Effector memory CD4-positive, alpha-beta T cell (primary cell): ENCODE data around the gene RANBP1.

Experiments used
- DNase-seq, 3 donors: peaks; one replicate each; pipeline ENCODE4 v3.0.0-alpha.2; 2020
- H3K27ac ChIP-seq: 2 replicates; pipeline ENCODE4 v1.7.0; 2013; ENCODE audit warnings: mild to moderate bottlenecking, low read length, moderate library complexity; ENCODE audit not compliant: insufficient read depth, poor library complexity, severe bottlenecking
- H3K27me3 ChIP-seq: replicated peaks from 2 replicates; pipeline ENCODE4 v1.7.0; 2013; ENCODE audit warnings: mild to moderate bottlenecking, low read length; ENCODE audit not compliant: insufficient read depth, control insufficient read depth, poor library complexity, severe bottlenecking
- H3K36me3 ChIP-seq: 2 replicates; pipeline ENCODE4 v1.7.0; 2013; ENCODE audit warnings: mild to moderate bottlenecking, low read length, moderate library complexity; ENCODE audit not compliant: control insufficient read depth, insufficient read depth
- H3K4me1 ChIP-seq: 2 replicates; pipeline ENCODE4 v1.7.0; 2013; ENCODE audit warnings: low read length, mild to moderate bottlenecking; ENCODE audit not compliant: control insufficient read depth, insufficient read depth, poor library complexity, severe bottlenecking
- H3K4me3 ChIP-seq: 2 replicates; pipeline ENCODE4 v1.7.0; 2013; ENCODE audit warnings: low read length, low read depth, mild to moderate bottlenecking; ENCODE audit not compliant: insufficient read depth, poor library complexity, severe bottlenecking
- H3K9me3 ChIP-seq: 2 replicates; pipeline ENCODE4 v1.7.0; 2013; ENCODE audit warnings: mild to moderate bottlenecking, low read length, moderate library complexity; ENCODE audit not compliant: control insufficient read depth

RANBP1 gene

GRCh38 chr22:20080776-20081654, 34.9 kb upstream of the RANBP1 start:
- peak overlapping the region; percentile 82 for H3K4me3 ChIP-seq
- H3K4me1 ChIP-seq = peaks cover 3% of the 10 kb centered on the region
- no peak for DNase-seq
- H3K27ac ChIP-seq = peak overlapping the region; percentile 85
- no peaks in the 10 kb centered on the region for H3K27me3 ChIP-seq
- H3K9me3 ChIP-seq = no peaks in the 10 kb centered on the region
- peaks cover 4% of the 10 kb centered on the region for H3K36me3 ChIP-seq

DNA sequence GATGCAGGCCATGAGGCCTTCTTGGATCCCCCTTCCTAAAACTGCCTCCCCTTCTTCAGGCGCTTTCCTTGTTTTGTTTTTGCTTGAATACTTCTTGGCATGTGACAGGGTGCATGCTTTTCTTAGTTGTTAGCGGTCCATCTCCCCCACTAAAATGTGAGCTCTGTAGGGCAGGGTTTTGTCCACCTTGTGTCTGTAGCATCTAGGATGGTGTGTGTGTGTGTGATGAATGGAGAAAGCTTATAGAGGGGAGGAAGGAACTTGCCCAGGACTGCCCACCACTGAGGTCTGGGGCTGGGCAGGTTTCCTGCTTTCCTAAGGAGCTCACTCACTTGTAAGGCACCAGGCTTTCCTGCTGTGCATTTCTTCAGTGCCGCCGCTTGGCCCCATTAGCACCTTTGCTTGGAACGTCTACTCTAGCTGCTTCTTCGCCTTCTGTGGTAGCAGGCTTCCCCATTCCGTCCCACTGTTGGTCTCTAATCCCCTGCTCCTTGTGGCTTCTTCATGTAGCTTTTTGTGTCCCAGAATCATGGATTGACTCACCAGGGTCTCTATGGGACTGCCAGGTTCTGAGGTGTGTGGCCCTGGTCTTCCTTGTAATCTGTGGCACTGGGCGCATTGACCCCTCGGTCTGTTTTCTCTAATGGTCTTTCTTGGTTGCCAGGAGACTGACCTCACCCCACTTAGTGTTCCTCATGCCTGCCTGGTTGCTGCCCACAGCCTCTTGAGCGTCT, 32.6 kb upstream of the RANBP1 start:
- Histone ChIP-seq H3K9me3 (no peaks in the 10 kb centered on the region), H3K4me3 (no peak overlapping the region), H3K36me3 (peaks cover 26% of the 10 kb centered on the region), H3K4me1 (peaks cover 3% of the 10 kb centered on the region), H3K27me3 (no peaks in the 10 kb centered on the region), H3K27ac (no peak overlapping the region)
- no peak for DNase-seq

DNA sequence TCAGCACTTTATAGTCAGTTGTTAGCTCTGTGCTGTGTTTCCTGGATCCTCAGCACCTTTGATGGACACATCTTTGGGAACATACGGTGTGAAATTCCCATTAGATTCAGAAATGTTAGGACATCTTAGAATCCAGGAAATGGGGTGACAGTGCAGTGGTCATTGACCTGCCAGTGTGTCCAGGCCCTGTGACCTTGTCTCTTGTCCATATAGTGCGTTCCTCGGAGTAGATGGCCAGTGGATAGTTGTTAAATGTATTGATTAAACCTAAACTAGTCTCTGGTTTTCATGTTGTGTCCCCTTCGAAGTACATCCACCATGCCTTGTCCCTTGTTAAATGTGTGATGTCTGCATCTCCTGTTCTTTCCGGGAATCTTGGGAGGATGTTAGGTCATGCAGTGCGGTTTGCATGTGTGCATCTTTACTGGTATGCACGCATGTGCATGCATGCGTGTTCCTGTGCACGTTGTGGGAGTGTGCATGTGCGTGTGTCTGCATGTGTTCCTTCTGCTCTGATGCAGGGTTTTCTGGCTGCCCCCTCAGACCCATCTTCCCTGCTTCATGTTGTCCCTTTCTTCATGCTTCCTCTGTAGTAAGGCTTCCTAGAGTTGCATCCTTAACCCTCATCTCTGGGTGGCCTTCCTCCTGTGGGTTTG, 31.9 kb upstream of the RANBP1 start:
- no peak for DNase-seq
- no peaks in the 10 kb centered on the region for H3K9me3 ChIP-seq
- peaks cover 32% of the 10 kb centered on the region for H3K36me3 ChIP-seq
- H3K4me1 ChIP-seq = peaks cover 3% of the 10 kb centered on the region
- H3K27ac ChIP-seq = no peak overlapping the region
- H3K27me3 ChIP-seq = no peaks in the 10 kb centered on the region
- H3K4me3 ChIP-seq = no peak overlapping the region

GRCh38 chr22:20084547-20085413, 31.1 kb upstream of the RANBP1 start:
- Histone ChIP-seq H3K4me3 (no peak overlapping the region), H3K27ac (no peak overlapping the region), H3K4me1 (peaks cover 3% of the 10 kb centered on the region), H3K9me3 (no peaks in the 10 kb centered on the region), H3K36me3 (peaks cover 39% of the 10 kb centered on the region), H3K27me3 (no peaks in the 10 kb centered on the region)
- DNase-seq = no peak

- no peak for DNase-seq
- no peak overlapping the region for H3K4me3 ChIP-seq
- no peak overlapping the region for H3K27ac ChIP-seq
- peaks cover 3% of the 10 kb centered on the region for H3K4me1 ChIP-seq
- H3K36me3 ChIP-seq = peaks cover 48% of the 10 kb centered on the region
- no peaks in the 10 kb centered on the region for H3K9me3 ChIP-seq
- no peaks in the 10 kb centered on the region for H3K27me3 ChIP-seq
Measured at GRCh38 chr22:20085651-20086050, 30.3 kb upstream of the RANBP1 start.

DNA sequence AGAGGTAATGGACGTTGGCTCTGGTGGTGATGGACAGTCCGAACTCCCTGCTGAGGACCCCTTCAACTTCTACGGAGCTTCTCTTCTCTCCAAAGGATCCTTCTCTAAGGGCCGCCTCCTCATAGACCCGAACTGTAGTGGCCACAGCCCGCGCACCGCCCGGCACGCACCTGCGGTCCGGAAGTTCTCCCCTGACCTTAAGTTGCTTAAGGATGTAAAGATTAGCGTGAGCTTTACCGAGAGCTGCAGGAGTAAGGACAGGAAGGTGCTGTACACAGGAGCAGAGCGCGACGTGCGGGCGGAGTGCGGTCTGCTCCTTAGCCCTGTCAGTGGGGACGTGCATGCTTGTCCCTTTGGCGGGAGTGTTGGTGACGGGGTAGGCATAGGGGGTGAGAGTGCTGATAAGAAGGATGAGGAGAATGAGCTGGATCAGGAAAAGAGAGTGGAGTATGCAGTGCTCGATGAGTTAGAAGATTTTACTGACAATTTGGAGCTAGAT, 29.8 kb upstream of the RANBP1 start:
- Histone ChIP-seq H3K27ac (no peak overlapping the region), H3K9me3 (no peaks in the 10 kb centered on the region), H3K27me3 (no peaks in the 10 kb centered on the region), H3K4me3 (no peak overlapping the region), H3K4me1 (peaks cover 3% of the 10 kb centered on the region), H3K36me3 (peaks cover 52% of the 10 kb centered on the region)
- DNase-seq = no peak

DNA sequence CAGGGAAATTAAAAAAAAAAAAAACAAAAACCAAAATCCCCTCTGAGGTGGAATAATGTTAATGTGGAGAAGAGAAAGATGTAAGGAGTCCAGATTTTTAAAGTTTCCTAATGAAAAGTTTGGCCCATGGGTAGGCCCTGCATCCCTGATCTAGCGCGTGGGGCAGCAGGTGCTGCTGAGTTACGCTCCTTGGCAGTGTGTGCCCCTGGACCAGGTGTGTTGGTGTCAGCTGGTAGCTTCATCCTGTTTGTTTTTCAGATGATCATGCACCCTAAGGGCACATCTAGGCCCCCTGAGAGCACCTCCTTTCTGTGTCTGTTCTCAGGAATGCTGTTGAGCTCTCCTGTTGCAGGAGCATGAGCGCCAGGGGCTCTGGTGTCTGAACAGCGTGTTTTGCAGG, 29.1 kb upstream of the RANBP1 start:
- Histone ChIP-seq H3K27ac (no peak overlapping the region), H3K9me3 (no peaks in the 10 kb centered on the region), H3K36me3 (peaks cover 58% of the 10 kb centered on the region), H3K4me3 (no peak overlapping the region), H3K4me1 (peaks cover 3% of the 10 kb centered on the region), H3K27me3 (no peaks in the 10 kb centered on the region)
- no peak for DNase-seq

DNA sequence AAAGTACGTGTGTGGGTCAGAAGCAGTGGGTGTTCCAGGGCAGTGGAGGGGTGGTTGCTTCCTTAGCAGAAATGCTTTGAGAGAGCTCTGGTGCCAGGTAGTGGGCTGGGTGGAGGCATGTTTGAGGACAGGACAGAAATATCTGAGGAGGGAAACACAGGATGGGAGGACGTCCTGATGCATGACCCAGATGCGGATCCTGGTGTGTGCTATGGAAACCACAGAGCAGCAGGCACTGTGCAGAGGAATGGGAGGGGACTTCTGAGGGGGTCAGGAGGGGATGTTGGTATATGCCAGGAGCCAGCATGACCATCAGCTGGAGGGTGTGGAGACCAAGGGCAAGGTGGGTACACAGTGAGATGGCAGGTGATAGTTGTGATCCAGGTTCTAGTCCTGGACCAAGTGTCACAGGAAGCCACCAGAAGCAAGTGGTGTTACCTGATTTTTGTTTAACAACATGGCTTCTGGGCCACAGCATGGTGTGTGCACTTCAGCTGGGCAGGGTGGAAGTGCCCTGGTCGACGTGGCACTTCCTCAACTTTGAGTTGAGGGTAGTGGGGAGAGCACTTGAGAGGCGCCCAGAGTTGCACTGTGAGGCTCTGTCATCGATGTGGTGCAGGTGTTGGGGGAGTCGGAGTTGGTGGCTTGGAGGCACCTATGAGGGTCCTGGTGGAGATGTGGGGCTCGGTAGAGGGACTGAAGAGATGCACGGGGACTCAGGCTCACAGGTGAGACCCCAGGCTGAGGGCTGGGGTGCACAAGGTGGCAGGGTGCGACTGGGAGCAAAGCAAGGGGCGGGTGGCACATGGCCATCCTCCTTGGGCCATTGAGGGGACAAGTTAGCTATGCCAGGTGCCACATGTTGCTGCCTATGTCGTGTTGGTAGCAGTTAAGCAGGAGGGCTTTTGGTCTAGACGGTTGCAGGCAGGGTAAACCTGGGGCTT, 28.3 kb upstream of the RANBP1 start:
- no peak overlapping the region for H3K4me3 ChIP-seq
- peaks cover 1% of the 10 kb centered on the region for H3K4me1 ChIP-seq
- no peaks in the 10 kb centered on the region for H3K27me3 ChIP-seq
- H3K36me3 ChIP-seq = peaks cover 67% of the 10 kb centered on the region
- no peak overlapping the region for H3K27ac ChIP-seq
- no peaks in the 10 kb centered on the region for H3K9me3 ChIP-seq
- DNase-seq = no peak
